Kidney epithelial cell (primary cell): ENCODE results near the gene EXOC3L1. TPM values are rescaled to one million over a fixed set of nuclear protein-coding genes. Genes with fewer than 3 reads are reported as not detected.

Experiments used
- DNase-seq: peaks from one replicate; pipeline ENCODE4 v3.0.0-alpha.2; 2010; ENCODE audit warnings: low read depth
- H3K27me3 ChIP-seq: 2 replicates; pipeline ENCODE4 v1.6.0; 2011; ENCODE audit warnings: low read length; ENCODE audit not compliant: control insufficient read depth, insufficient read depth
- H3K36me3 ChIP-seq: 2 replicates; pipeline ENCODE4 v1.5.1; 2011; ENCODE audit warnings: low read length; ENCODE audit not compliant: control insufficient read depth, insufficient read depth
- H3K4me3 ChIP-seq: 2 replicates; pipeline ENCODE4 v1.5.1; 2011; ENCODE audit warnings: low read depth, mild to moderate bottlenecking, control low read depth, low read length
- CTCF ChIP-seq: IDR thresholded peaks from 2 replicates; pipeline ENCODE4 v1.5.1; 2011; ENCODE audit warnings: mild to moderate bottlenecking, moderate library complexity, low read length, control low read depth, inconsistent platforms; ENCODE audit not compliant: insufficient read depth, poor library complexity, severe bottlenecking
- total RNA-seq: library from RNA; depleted of rRNA; stranded (reverse); fragments of >200 nt; gene quantifications from 2 replicates; pipeline ENCODE4 v1.2.3, GENCODE V29; 2015

EXOC3L1 gene
- total RNA-seq, 1 donor from 2014 or later, result 0.25 TPM

- H3K36me3 ChIP-seq, result no peaks in the 10 kb centered on the region
- H3K27me3 ChIP-seq, result no peaks in the 10 kb centered on the region
- TF ChIP-seq CTCF, result peak; percentile 41
- peak overlapping the region; percentile 31 for H3K4me3 ChIP-seq
- no peak for DNase-seq
Observed at GRCh38 chr16:67173808-67174705, 15.9 kb downstream of the EXOC3L1 start.

GRCh38 chr16:67173323-67173722 is 16.6 kb downstream of the EXOC3L1 start:
- no peaks in the 10 kb centered on the region for H3K27me3 ChIP-seq
- no peaks in the 10 kb centered on the region for H3K36me3 ChIP-seq
- no peak for TF ChIP-seq CTCF
- no peak for DNase-seq
- H3K4me3 ChIP-seq, result peak overlapping the region; percentile 31

- DNase-seq, result no peak
- H3K4me3 ChIP-seq, result peak overlapping the region; percentile 35
- no peak for TF ChIP-seq CTCF
- H3K36me3 ChIP-seq, result no peaks in the 10 kb centered on the region
- peaks cover 17% of the 10 kb centered on the region for H3K27me3 ChIP-seq
Observed at GRCh38 chr16:67170949-67171649, 18.8 kb downstream of the EXOC3L1 start.

GRCh38 chr16:67170168-67170948 is 19.6 kb downstream of the EXOC3L1 start, which contains the start of gene NOL3:
Gene NOL3 (plus strand): TSS chr16:67170538.
- no peak for DNase-seq
- H3K4me3 ChIP-seq, result peak within 1 kb of the TSS; percentile 35
- no peaks in the 10 kb centered on the region for H3K36me3 ChIP-seq
- peaks cover 24% of the 10 kb centered on the region for H3K27me3 ChIP-seq
- TF ChIP-seq CTCF, result peak; percentile 3

- no peak for DNase-seq
- peak; percentile 73 for TF ChIP-seq CTCF
- H3K4me3 ChIP-seq, result peak overlapping the region; percentile 35
- peaks cover 30% of the 10 kb centered on the region for H3K27me3 ChIP-seq
- H3K36me3 ChIP-seq, result no peaks in the 10 kb centered on the region
Observed at GRCh38 chr16:67169642-67170167, 20.2 kb downstream of the EXOC3L1 start.
